MCF 10A (cell line): ENCODE results near the gene PDZRN3. TPM values are rescaled to one million over a fixed set of nuclear protein-coding genes. Genes with fewer than 3 reads are reported as not detected.

Experiments
- BruUV-seq: library from RNA; stranded (reverse); fragments of 400-500 nt; replicated peaks from 2 replicates; lab custom pipeline; 2021; lab: Mats Ljungman, UMichigan
- CTCF ChIA-PET: fragments of 300-600 bp; sonication (Branson Sonifier 250); formaldehyde crosslinking; extraction: SDS; loops from one replicate; lab custom pipeline; 2021; ENCODE audit warnings: antibody characterized with exemption, inconsistent platforms; lab: Yijun Ruan, JAX
- POLR2A ChIA-PET: fragments of 300-600, 350-650 bp; sonication (Branson Sonifier 250); formaldehyde crosslinking; extraction: SDS; loops from one replicate; lab custom pipeline; 2020; ENCODE audit warnings: antibody characterized with exemption, inconsistent platforms; lab: Yijun Ruan, JAX
- DNase-seq: peaks from one replicate; pipeline ENCODE4 v3.0.0-alpha.2; 2018; ENCODE audit not compliant: unreplicated experiment
- H3K27ac Mint-ChIP-seq: one replicate; pipeline ENCODE4 v1.8.0; 2022; ENCODE audit warnings: mild to moderate bottlenecking, low read depth, mixed read lengths; ENCODE audit not compliant: unreplicated experiment
- H3K27me3 Mint-ChIP-seq: one replicate; pipeline ENCODE4 v1.8.0; 2022; ENCODE audit warnings: mixed read lengths; ENCODE audit not compliant: insufficient read depth, unreplicated experiment
- H3K36me3 Mint-ChIP-seq: one replicate; pipeline ENCODE4 v1.8.0; 2022; ENCODE audit warnings: mild to moderate bottlenecking, moderate library complexity, mixed read lengths; ENCODE audit not compliant: insufficient read depth, unreplicated experiment
- H3K4me1 Mint-ChIP-seq: one replicate; pipeline ENCODE4 v1.8.0; 2022; ENCODE audit warnings: mixed read lengths; ENCODE audit not compliant: insufficient read depth, unreplicated experiment
- H3K4me3 Mint-ChIP-seq: one replicate; pipeline ENCODE4 v1.8.0; 2022; ENCODE audit warnings: mild to moderate bottlenecking, moderate library complexity, mixed read lengths; ENCODE audit not compliant: unreplicated experiment
- H3K9me3 Mint-ChIP-seq: one replicate; pipeline ENCODE4 v1.8.0; 2022; ENCODE audit warnings: mixed read lengths; ENCODE audit not compliant: unreplicated experiment
- intact Hi-C: fragments of 100-400 bp; cut with micrococcal nuclease; formaldehyde crosslinking; loops from 2 replicates; pipeline ENCODE4 v1.14.1; 2022
- total RNA-seq: library from RNA; stranded (reverse); gene quantifications from 2 replicates; pipeline ENCODE4 v1.2.3, GENCODE V29; 2022
- TF ChIP-seq, protein P1 (sequence below): fragments of 200-600 bp; IDR thresholded peaks from one replicate; pipeline ENCODE4 v1.8.0; 2022; ENCODE audit warnings: antibody characterized with exemption, mild to moderate bottlenecking; ENCODE audit not compliant: unreplicated experiment

PDZRN3 gene
- total RNA-seq, 1 experiment from 2014 or later = not detected

- TF ChIP-seq, protein P1, sequence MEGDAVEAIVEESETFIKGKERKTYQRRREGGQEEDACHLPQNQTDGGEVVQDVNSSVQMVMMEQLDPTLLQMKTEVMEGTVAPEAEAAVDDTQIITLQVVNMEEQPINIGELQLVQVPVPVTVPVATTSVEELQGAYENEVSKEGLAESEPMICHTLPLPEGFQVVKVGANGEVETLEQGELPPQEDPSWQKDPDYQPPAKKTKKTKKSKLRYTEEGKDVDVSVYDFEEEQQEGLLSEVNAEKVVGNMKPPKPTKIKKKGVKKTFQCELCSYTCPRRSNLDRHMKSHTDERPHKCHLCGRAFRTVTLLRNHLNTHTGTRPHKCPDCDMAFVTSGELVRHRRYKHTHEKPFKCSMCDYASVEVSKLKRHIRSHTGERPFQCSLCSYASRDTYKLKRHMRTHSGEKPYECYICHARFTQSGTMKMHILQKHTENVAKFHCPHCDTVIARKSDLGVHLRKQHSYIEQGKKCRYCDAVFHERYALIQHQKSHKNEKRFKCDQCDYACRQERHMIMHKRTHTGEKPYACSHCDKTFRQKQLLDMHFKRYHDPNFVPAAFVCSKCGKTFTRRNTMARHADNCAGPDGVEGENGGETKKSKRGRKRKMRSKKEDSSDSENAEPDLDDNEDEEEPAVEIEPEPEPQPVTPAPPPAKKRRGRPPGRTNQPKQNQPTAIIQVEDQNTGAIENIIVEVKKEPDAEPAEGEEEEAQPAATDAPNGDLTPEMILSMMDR = no peak
- H3K4me3 Mint-ChIP-seq = no peak overlapping the region
- no peaks in the 10 kb centered on the region for H3K27me3 Mint-ChIP-seq
- no TSS peak for BruUV-seq
- H3K4me1 Mint-ChIP-seq = no peaks in the 10 kb centered on the region
- ChIA-PET POLR2A (no interaction called here), CTCF (interaction anchor here (0.9 kb wide), 1 partner anchor 300 kb away, joined by 5 read pairs; no protein-coding TSS in a partner anchor)
- H3K36me3 Mint-ChIP-seq = no peaks in the 10 kb centered on the region
- no peak overlapping the region for H3K27ac Mint-ChIP-seq
- DNase-seq = no peak
- no peaks in the 10 kb centered on the region for H3K9me3 Mint-ChIP-seq
- intact Hi-C loops = no loop called here
These were observed 220.3 kb downstream of the PDZRN3 start for GRCh38 chr3:73404435-73404834.

DNA sequence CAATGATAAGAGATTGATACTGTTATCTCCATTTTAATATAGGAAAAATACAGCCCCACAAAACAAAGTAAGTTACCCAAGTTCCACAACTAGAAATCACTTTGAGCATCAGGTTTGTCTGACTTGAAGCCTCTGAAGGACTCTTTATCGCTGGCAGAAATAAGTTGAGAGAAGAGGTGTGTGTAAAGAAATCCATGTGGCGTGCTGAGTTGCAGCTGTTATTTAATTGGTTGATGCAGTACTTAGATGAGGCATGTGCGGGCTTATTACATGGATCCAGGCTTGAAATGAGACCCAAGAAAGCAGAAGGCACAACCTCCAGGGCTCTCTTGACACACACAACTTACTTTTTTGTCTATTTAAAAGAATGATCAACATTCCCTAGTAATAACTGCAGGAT, 221.3 kb downstream of the PDZRN3 start:
- H3K27ac Mint-ChIP-seq = no peak overlapping the region
- H3K36me3 Mint-ChIP-seq = no peaks in the 10 kb centered on the region
- no TSS peak for BruUV-seq
- no peaks in the 10 kb centered on the region for H3K9me3 Mint-ChIP-seq
- POLR2A ChIA-PET = no interaction called here
- CTCF ChIA-PET = no interaction called here
- H3K27me3 Mint-ChIP-seq = no peaks in the 10 kb centered on the region
- no peak for DNase-seq
- no peaks in the 10 kb centered on the region for H3K4me1 Mint-ChIP-seq
- intact Hi-C loops = no loop called here
- no peak overlapping the region for H3K4me3 Mint-ChIP-seq
- TF ChIP-seq, protein P1 = no peak

DNA sequence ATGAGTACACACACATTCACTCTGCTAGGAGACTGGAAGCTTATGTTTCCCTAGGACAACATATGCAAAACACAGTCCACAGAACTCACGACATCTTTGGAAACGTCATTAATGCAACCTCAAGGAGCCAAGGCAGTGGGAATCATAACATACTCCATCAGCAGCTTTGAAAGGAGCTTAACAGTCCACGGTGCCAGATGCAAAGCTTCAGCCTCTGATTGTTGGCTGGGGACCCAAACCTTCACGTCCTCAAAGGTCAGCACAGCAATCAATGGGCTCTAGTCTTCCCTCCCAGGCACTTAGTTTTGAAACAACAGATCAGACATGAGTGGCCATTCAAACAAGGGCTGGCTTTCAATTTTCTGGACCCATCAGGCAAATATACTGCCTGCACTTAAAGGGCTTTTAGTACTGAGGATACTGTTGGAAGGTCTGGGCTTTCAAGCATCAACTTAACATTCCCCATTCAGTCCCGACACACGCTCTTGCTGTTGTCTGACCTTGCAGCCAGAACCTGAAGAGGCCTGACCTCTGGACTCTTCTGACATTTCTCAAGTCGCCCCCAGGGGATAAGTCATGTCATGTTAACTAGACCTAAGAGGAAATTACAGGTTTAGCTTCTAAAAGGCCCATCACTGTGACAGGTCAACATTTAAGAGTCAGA, 223.0 kb downstream of the PDZRN3 start:
- no peaks in the 10 kb centered on the region for H3K27me3 Mint-ChIP-seq
- no peaks in the 10 kb centered on the region for H3K36me3 Mint-ChIP-seq
- DNase-seq = no peak
- POLR2A ChIA-PET = no interaction called here
- TF ChIP-seq, protein P1 = no peak
- CTCF ChIA-PET = interaction anchor here (1.2 kb wide), 1 partner anchor 30 kb away, joined by 3 read pairs; no protein-coding TSS in a partner anchor
- intact Hi-C loops = no loop called here
- no peak overlapping the region for H3K4me3 Mint-ChIP-seq
- no peaks in the 10 kb centered on the region for H3K9me3 Mint-ChIP-seq
- no TSS peak for BruUV-seq
- H3K4me1 Mint-ChIP-seq = no peaks in the 10 kb centered on the region
- H3K27ac Mint-ChIP-seq = no peak overlapping the region

DNA sequence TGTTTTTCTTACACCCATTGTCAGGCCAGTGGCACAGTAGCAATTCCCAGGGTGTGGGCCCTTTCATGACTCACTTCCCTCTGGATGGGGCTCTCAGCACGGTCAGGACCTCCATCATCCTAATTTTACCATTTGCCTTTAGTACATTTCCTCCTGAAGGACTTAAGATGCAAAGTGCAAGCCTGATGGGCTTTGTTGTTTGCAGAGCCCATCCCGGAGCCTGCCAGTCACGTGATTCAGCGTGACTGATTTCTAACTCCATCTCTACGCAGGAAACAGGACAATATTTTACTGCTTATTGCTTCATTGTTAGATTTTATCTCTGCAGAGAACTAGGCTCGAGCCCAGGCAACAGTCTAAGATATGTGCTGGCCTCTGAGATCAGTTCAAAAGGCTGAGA, 223.7 kb downstream of the PDZRN3 start:
- POLR2A ChIA-PET = interaction anchor here (0.6 kb wide), 1 partner anchor 1651 kb away, joined by 4 read pairs; no protein-coding TSS in a partner anchor
- intact Hi-C loops = no loop called here
- TF ChIP-seq, protein P1 = no peak
- H3K4me3 Mint-ChIP-seq = no peak overlapping the region
- no peak overlapping the region for H3K27ac Mint-ChIP-seq
- no peaks in the 10 kb centered on the region for H3K9me3 Mint-ChIP-seq
- no peaks in the 10 kb centered on the region for H3K4me1 Mint-ChIP-seq
- CTCF ChIA-PET = no interaction called here
- peak; percentile 6 for DNase-seq
- H3K27me3 Mint-ChIP-seq = no peaks in the 10 kb centered on the region
- no peaks in the 10 kb centered on the region for H3K36me3 Mint-ChIP-seq
- BruUV-seq = no TSS peak
